HUDEP-2 (cell line): ENCODE data around the gene SLC38A6.
A peak's percentile ranks its signal among the peaks of the same experiment; 100 is the strongest.

Experiments
- DNase-seq, 76 experiments: peaks; one replicate each; lab custom pipeline; 2025; ENCODE audit not compliant: unreplicated experiment in 76 of 76; lab: John Stamatoyannopoulos, UW

Gene SLC38A6

DNA sequence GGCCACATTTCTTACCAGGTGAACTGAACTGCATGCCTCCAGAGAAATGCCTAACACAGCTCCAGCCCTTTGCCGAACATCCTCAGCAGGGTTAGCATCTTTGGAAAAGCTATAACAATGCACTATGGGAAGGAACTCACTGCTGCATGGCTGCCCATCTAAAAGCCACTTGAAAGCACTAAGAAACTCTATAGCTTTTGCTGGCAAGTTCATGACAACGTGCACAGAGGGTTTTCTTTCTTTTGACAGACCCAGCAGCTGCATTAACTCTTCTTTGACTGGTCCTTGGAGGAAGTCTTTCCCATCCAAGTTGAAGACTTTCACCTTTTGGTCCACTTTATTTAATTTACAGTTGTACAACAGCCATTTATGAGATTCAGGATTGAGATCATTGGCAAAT, 5.5 kb upstream of the SLC38A6 start:
- no peak for DNase-seq

DNA sequence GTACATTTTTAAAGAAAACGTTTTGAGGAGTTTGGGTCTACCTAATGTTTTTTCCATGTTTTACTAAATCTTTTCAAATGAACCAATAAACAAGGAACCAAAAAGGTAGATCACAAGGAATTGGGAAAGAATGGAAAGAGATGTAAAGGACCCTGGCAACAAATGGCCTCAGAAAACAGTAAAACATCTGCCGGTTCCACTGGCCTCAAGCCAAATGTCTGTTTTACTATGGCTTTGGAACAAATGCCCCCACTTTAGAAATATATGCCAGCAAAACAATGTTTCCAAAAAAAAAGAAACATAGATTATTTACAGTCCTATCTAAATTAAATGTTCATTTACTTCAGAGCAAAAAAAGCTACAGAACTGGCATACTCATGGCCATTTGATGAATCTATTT, 3.2 kb upstream of the SLC38A6 start:
- peak in 1 of 76 experiments; percentile 8 for DNase-seq

DNA sequence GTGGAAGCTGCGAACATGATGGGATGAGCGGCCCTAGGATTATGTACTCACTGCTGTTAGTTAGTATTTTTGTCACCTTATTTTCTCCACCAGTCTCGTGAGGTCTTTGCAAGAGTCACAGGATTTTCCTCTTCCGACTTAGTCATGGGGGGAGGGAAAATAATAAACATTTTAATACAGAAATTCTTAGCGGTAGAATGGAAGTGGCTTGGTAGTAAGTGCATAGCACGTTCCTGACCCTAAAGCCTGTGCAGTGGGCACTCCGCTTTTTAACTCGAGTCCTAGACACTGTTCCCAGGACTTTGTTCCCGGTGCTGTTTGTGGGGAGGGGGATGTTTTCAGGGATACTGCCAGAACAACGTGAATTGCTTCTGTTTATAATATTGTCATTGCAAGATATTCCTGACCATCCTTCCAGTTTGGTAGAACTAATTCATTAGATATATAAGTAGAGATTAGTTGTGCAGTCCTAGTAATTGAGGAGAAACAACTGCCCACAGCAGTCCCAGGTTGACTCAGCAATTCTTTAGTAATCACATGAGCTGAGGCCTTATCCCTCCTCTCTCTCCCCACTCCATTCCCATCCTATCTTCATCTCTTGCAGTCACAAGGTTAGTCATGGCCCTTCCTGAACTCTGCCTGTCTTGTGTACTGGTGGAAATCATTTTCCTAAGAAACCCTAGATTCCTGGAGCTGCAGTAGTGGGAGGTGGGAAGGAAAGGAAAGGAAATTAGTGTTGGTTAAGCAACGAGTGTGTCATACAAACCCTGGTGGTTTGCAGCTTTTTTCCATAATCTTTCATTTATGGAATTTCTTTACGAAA, 799 bp downstream of the SLC38A6 start:
- peak in 15 of 76 experiments; percentile 1 to 34 (median 16) for DNase-seq

DNA sequence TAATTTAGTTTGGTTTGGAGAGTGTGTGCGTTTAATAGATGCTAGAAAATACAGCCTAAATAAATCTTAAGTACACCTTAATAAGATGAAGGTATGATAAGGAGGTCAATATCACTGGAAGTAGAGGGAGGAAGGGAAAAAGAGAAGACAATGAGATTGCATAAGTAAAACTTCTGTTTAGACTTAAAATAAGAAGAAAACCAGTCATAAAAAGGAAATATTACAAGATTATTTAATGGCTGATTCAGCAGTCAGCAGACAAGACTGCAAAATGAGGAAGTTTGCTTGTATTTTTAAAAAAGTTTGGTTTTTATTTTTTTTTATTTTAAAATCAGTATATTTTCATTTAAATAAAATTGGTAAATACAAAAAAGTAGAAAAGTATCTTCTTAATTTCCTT, 3.2 kb downstream of the SLC38A6 start:
- DNase-seq, result no peak

DNA sequence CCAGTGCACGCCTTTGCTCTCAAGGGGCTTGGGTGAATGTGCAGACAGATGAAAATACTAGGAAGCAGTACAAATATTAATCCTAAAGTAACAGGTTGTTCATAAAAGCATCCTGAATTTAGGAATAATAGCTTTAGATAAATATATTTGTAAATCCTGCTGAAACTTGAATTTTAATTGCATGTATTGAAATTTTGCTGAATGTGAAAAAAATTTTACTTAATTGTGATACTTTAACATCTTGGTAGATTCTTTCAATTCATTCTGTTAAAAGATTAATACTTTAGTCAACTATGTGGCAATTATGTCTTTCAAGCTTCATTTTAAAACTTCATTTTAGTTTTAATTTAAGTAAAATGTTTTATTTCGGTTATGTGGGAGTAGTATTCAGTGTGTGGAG, 5.5 kb downstream of the SLC38A6 start:
- no peak for DNase-seq

DNA sequence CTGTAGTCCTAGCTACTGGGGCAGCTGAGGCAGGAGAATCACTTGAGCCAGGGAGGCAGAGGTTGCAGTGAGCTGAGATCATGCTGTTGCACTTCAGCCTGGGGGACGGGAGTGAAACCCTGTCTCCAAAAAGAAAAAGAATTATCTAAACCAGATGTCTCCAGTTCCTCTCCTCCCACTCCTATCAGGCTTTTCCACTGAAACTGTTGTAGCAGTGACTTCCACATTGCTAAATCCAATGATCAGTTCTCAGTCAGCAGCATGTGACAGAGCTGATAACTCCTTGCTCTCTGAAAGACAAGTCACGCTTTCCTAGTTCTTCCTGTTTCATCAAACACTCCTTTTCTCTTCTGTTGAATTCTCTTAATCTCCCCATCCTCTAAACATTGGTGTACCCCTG, 8.6 kb downstream of the SLC38A6 start:
- peak in 57 of 76 experiments; percentile 3 to 77 (median 42) for DNase-seq

DNA sequence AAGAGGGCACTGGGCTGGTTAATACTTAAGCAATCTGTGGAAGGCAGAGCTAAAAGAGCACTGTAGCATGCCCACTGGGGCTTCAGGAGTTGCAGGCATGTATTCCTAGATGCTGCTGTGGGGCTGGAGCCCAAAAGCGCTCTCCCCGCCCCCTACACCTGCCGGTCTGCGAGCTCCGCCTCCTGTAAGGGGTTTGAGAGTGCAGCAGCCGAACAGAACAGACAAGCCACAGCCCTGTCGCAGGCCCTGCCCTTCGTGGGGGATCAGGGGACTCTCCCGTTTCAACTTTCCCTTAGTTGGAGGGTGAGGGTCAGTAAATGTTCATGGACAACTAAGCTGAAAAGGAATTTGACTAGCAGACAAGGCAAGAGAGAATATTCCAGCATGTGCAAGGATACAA, 17.6 kb downstream of the SLC38A6 start:
- DNase-seq, result no peak

DNA sequence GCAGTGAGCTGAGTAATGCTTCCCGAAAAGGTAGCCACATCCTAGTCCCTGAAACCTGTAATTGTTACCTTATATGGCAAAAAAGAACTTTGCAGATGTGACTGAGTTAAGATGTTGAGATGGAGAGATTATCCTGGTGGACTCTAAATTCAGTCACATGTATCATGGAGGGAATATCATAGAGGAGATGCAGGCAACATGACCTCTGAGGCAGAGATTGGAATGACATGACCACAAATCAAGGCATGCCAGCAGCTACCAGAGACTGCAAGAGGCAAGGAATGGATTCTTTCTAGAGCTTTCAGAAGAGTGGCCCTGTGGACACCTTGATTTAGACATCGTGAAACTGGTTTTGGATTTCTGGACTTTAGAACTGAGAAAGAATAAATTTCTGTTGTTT, 18.5 kb downstream of the SLC38A6 start:
- DNase-seq, result no peak

DNA sequence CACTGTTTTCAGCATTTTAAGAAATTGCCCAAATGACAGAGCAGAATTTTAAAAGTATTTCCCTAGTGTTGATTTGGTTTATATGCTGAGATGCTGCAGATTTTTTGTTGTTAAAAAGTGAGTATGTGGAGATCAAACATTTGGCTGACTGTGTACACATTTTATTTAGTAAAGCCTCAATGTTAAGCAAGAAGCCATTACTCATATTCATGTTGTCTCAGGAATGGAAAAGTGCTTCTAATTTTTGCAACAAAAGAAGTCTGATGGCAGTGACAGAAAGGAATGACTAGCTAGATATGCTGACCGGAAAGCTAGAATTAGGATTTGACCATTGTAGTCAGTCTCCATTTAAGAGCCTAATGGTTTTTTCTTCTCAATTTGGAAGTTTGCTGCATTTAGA, 22.5 kb downstream of the SLC38A6 start:
- no peak for DNase-seq

DNA sequence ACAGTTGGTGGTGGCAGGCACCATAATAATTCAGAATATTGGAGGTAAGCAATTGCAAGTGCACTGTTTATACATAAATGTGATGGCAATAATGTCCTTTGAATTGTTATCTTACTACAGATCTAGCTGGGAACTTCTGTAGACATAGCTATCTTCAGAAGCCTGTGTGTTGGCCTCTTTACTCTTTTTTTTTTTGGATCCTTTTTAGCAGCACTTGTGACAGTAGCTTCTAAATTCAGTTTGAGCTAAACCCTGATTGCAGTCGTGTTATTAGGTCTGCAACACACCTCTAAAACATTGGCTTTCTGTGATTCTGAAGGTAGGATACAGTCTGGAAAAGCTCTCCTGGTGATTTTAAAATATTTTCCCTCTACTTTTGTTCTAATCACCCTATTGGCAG, 38.5 kb downstream of the SLC38A6 start:
- no peak for DNase-seq

DNA sequence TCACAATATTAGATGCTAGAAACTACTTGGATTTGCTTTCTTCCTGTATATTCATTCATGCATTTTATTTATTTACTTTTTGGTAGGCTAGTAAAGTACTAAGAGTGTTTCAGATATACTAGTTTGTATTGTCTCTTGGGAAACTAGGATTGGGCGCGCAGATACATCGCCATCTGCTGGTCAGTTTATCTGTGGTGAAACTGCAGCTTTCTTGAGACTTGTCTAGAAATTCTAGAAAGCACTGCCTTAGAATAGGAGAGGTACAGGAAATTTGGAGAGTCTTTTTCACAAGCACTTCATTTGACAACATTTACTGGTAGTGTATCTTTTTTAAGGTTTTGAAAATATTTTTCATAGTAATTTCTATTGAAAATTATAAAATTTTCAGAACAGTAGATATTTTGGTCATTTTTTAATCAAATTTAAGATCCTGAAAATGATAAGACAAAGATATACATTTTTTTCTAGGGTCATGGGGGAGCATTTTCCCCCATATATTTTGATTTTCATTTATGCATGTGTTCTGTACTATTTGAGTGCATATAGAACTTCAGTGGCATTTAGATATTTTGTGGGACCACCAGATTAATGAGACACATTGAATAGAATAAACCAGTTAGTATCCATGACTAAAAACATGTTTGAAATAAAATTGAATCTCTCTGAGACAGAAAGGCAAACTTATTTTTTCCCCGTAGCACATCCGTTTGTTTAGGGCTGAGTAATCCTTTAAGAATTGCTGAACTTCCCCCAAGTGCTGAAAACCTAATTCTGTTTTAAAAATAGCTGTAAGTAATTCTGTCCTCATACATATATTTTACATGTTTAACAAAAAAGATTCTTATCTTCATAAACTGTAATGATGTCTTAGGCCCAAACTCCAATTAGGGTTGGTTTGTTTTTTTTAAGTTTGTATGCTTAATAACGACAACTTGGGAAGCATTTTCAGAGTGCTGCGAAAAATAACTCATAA, 44.5 kb downstream of the SLC38A6 start:
- DNase-seq, result peak in 49 of 76 experiments; percentile 0 to 68 (median 21)

DNA sequence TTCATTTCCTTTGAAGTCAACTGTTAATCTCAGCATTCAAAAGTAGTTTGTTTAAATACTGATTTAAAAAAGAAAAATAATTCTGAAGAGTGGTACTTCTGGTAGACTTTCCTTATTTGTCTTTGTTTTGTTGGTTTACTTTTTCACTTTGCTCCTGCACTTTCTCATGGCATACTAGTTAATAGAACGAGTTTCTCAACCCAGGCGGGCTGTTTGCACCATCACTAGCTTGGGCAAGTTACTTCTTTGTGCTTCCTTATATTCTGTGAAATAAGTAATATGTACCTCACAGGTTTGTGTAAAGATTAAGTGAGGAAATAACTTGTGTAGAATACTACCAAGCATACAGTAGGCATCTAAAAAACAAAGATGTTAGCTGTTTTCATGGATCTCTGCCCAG, 45.5 kb downstream of the SLC38A6 start:
- DNase-seq, result no peak

DNA sequence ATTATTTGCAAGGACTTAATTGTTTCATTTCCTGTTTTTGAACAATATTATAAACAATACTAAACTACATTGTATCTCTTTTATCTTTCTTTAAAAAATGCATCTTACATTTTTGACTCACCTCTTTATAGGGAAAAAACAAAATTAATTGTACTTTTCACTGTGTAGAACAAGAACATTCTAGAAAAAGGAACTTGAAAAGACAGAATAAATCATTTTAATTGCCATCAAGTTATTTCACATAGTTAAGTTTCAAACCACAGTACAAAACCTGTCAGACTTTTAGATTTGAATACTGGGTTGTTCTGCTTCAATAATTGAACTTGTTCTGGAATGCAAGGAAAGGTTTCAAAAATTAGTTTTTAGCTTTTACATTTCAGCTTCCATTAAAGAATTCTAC, 50.0 kb downstream of the SLC38A6 start:
- DNase-seq, result no peak

DNA sequence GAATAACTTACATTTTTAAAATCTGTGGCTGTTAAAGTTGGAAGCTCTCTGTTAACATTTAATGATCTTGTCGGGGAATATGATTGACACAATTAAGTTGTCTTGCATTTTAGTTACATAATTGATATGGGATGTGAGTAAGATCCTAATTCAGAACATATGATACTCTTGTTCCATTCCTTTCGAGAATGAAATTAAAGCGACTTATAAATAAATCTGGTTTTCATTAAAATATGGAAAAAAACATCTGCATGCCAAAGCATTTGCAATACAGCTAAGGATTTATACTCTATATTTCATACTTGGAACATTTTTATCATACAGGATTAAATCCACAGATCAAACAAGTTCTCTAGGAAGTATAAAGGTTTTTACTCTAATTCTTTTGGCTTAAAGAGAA, 52.0 kb downstream of the SLC38A6 start:
- DNase-seq, result no peak

DNA sequence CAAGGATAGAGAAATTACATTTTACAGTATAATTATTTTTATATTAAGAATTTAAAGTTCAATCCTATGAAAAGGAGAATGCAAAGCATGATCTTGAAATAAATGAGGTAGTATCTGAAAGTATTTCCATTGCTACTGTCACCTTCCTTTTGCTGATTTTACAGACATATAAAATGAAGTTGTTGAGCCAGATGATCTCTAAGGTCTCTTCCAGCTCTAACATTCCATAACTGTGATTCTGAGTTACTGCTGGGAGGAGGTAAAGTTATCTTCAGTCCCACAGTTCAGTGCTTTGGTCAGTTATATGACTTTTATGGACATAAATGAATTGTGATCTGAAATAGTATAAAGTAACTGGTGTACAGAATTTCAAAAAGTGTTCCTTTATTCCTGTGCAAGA, 52.8 kb downstream of the SLC38A6 start:
- no peak for DNase-seq

DNA sequence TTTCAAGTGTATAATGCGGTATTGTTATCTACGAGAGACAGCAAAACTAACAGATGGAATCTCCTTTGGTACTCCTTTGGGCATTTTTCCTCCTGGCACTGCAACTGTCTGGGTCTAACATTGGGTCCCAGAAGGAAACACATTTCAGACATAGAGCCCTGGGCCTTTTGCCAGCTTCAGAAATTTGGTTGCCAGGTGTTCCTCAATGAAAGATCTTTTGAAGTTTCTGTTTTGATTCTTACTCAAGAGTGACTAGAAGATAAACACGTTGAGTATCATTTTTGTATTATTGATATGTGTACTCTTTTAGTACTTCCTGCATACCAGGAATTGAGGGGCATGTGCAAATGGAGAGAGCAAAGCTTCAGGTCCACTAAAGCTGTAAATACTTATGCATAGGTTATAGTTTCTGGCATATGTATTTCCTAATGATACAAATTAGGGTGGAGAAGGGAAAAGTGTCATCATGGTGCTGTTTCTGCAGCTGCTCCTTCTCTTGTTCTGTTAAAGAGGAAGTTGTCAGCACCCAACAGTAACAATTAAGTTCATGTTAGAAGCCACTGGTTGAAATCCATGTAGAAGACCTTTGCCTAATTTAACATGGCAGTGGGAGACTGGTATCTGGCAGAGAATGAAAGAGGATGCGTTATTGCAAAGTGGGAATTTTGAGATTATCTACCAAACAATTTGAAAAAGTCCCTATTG, 53.5 kb downstream of the SLC38A6 start:
- DNase-seq, result no peak

DNA sequence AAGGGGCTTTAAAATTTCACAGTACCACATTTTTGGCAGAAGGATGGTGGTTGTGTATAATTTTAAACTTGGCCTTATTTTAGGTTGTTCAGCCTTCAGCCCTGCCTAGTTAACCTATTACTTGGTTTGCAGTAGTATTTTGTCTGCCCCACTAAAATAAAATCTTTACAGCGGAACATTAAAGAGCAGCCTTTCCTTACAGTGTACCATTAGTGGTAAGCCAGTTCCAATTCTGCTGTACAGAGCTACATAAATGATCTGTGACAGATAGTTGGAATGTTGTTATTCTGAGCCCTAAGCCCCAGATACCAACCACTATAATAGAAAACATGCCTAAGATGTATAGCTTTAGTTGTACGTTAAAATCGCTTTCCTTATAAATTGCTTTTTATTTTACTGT, 56.2 kb downstream of the SLC38A6 start:
- DNase-seq, result no peak

DNA sequence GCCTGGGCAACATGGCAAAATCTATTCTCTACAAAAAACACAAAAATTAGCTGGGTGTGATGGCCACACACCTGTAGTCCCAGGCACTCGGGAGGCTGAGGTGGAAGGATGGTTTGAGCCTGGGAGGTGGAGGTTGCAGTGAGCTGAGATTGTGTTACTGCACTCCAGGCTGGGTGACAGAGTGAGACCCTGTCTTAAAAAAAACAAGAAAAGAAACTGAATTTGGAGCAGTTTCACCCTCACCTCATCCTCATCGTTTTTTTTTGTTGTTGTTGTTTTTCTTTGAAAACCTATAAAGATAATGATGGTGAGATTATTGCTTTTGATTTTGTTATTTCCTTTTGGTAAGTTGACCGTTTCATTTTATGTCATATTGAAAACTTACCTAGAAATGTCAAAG, 60.7 kb downstream of the SLC38A6 start:
- no peak for DNase-seq

DNA sequence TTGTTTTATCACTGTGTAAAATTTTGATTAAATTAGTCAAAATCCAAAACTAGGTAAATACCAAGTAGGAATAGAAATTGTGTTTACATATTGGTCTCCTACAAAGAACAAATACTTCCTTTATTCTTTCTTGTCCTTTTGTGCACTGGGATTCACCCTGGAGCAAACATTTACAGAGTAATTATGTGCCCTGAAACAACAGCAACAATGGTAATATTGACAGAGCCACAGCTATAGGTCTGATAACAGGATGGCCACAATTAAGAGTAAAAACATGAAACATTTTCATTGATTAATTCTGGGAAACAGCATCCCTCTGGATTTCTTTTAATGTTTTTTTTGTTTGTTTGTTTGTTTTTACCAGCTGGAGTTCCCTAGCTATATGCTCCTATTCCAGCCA, 61.2 kb downstream of the SLC38A6 start:
- DNase-seq, result no peak

DNA sequence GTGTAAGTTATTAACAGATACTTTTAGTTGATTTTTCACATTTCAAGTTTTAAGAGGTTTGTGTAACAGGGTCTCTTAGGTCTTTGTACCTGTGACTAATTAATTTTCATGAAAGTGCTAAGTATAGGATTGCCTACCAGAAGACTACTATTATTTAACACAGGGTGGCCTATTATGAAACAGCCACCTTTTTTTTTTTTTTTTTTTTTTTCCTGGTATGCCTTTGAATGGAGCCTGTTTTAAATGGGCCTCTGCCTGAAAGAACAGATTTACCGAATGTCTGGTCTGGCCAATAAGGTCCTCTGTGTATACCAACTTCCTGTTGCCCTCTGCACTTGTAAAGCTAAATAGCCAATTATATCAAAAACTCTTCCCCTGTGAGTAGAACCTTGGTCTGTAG, 62.5 kb downstream of the SLC38A6 start:
- DNase-seq, result no peak

DNA sequence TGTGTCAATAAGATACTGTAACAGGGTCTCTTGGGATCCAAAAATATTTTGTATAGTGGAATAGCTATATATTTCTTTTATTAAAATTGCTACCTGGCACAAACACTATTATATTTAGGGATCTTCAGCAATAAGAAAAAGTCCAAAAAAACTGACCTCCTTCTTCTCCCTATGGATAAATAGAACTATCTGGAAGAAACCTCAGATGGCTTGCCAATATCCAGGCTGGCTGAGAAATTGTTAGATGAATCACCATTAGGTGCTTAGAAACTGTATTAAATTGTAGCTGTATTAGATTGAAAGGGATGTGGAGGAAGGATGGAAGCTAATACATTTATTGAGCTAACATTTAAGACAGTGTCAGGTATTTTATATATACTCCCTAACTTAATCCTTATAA, 66.0 kb downstream of the SLC38A6 start:
- DNase-seq, result no peak
